Mucosa of stomach (tissue), 1 donor: ENCODE results near the gene LRRC8D.
"Not testable (repeated sequence)": the region's sequence is repeated elsewhere in the genome, so short reads cannot be mapped to it uniquely, and the experiment has no call there.

Experiments
- H3K27me3 ChIP-seq: one replicate; pipeline ENCODE4 v1.7.0; 2013; ENCODE audit warnings: mild to moderate bottlenecking, low read length; ENCODE audit not compliant: control insufficient read depth, insufficient read depth
- H3K36me3 ChIP-seq: one replicate; pipeline ENCODE4 v1.7.0; 2013; ENCODE audit warnings: low read length; ENCODE audit not compliant: control insufficient read depth, insufficient read depth
- H3K4me1 ChIP-seq: one replicate; pipeline ENCODE4 v1.7.0; 2013; ENCODE audit warnings: mild to moderate bottlenecking, low read length; ENCODE audit not compliant: control insufficient read depth, insufficient read depth
- H3K4me3 ChIP-seq: one replicate; pipeline ENCODE4 v1.7.0; 2013; ENCODE audit warnings: low read length
- H3K9ac ChIP-seq: one replicate; pipeline ENCODE4 v1.7.0; 2013; ENCODE audit warnings: mild to moderate bottlenecking, low read length, moderate library complexity
- H3K9me3 ChIP-seq: one replicate; pipeline ENCODE4 v1.7.0; 2013; ENCODE audit warnings: mild to moderate bottlenecking, low read length, moderate library complexity; ENCODE audit not compliant: control insufficient read depth
- donor health status: Pancreatic carcinoma.

The LRRC8D gene

GRCh38 chr1:89795571-89795970 lies 25.3 kb upstream of the LRRC8D start:
- not testable (repeated sequence) for H3K36me3 ChIP-seq, H3K4me1 ChIP-seq, H3K9me3 ChIP-seq, H3K9ac ChIP-seq, H3K4me3 ChIP-seq, H3K27me3 ChIP-seq

- H3K27me3 ChIP-seq, H3K36me3 ChIP-seq: not testable (repeated sequence)
These were observed 23.0 kb upstream of the LRRC8D start for GRCh38 chr1:89797876-89798275.

DNA sequence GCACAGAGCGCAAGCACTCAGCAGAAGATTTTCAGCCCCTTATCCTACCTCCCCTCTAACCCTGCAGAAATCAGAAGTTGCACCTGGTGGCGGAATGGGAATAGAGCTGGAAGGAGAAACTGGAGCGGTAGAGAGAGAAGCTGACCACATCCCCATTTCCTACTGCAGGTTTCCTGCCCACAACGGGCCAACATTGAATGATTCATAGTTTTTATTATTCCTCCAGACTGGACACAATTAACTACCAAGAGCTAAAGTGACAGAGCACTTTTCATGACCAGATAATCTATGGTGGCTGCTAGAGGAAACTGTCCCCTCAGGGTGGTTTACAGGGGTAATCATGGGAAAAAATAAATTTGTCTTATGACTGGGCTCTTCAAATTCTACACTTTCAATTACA lies 21.3 kb upstream of the LRRC8D start:
- Histone ChIP-seq H3K9ac (no peak overlapping the region), H3K9me3 (no peaks in the 10 kb centered on the region), H3K27me3 (no peaks in the 10 kb centered on the region), H3K4me3 (no peak overlapping the region), H3K36me3 (no peaks in the 10 kb centered on the region), H3K4me1 (no peaks in the 10 kb centered on the region)

More at GRCh38 chr1:89797876-89798275, 23.0 kb upstream of the LRRC8D start:
- H3K9me3 ChIP-seq, H3K9ac ChIP-seq, H3K4me1 ChIP-seq, H3K4me3 ChIP-seq: not testable (repeated sequence)

DNA sequence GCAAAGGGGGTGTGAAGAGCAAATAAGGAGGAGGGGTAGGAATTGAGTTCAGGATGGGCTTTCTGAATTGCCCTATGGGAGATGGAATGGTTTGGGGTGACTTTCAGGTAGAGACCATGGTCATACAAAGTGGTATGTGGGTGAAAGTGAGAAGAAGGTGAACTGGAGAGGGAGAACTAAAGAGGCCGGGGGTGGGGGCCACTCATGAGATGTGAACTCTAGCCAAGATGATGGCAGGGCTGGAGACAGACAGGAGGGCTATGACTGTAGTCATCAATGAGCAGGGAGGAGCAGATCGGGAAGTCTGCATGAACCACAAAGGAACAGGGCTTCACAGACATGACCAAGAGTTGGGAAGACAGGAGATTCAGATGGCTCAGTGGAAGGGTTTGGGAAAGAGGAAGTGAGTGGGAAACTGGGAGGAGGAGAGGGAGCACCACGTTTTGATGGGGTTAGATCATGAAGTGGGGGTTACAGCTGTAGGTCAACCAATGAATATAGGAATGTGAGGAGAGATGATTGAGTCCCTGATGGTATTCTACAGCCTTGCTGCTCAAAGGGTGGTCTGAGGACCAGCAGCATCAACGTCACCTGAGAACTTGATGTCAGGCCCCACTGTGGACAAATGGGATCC lies 20.7 kb upstream of the LRRC8D start:
- H3K9ac ChIP-seq: no peak overlapping the region
- H3K36me3 ChIP-seq: no peaks in the 10 kb centered on the region
- no peaks in the 10 kb centered on the region for H3K27me3 ChIP-seq
- no peak overlapping the region for H3K4me3 ChIP-seq
- H3K4me1 ChIP-seq: no peaks in the 10 kb centered on the region
- no peaks in the 10 kb centered on the region for H3K9me3 ChIP-seq

- Histone ChIP-seq H3K4me3 (no peak overlapping the region), H3K36me3 (no peaks in the 10 kb centered on the region), H3K4me1 (no peaks in the 10 kb centered on the region), H3K9ac (no peak overlapping the region), H3K27me3 (no peaks in the 10 kb centered on the region), H3K9me3 (no peaks in the 10 kb centered on the region)
These were observed 20.1 kb upstream of the LRRC8D start for GRCh38 chr1:89800718-89801117.

GRCh38 chr1:89802051-89802450 lies 18.8 kb upstream of the LRRC8D start:
- Histone ChIP-seq H3K4me1 (no peaks in the 10 kb centered on the region), H3K9me3 (no peaks in the 10 kb centered on the region), H3K36me3 (no peaks in the 10 kb centered on the region), H3K4me3 (no peak overlapping the region), H3K27me3 (no peaks in the 10 kb centered on the region), H3K9ac (no peak overlapping the region)

- no peaks in the 10 kb centered on the region for H3K27me3 ChIP-seq
- no peaks in the 10 kb centered on the region for H3K36me3 ChIP-seq
- H3K9ac ChIP-seq: no peak overlapping the region
These were observed 18.0 kb upstream of the LRRC8D start for GRCh38 chr1:89802841-89803240.

DNA sequence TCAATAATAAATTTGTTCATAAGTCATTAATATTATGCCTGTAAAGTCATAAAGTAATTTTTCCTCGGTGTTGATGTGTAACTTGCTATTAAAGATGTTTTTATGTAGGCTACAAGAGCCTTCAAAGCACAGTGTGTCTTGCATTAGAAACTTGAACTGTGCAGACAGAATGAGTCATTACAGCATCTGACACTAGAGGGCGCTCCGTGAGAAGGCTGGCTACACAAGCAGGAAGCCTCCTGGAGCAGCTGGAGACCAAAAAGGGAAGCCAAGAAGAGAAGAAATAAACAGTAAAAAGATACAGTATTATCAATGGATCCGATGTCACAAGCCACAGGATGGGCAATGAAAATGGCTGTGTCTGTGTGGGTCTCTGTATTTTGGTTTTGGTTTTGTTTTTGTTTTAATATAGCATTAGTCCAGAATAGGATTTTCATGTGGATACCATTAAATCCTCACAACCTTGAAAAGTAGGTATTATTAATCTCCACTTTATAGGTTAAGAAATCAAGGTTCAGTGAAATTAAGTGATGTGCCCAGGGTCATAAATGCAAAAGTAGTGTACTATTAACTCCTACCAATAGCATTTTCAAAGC lies 16.1 kb upstream of the LRRC8D start:
- Histone ChIP-seq H3K4me1 (no peaks in the 10 kb centered on the region), H3K27me3 (no peaks in the 10 kb centered on the region), H3K9ac (no peak overlapping the region), H3K9me3 (no peaks in the 10 kb centered on the region), H3K36me3 (no peaks in the 10 kb centered on the region), H3K4me3 (no peak overlapping the region)

More at GRCh38 chr1:89802841-89803240, 18.0 kb upstream of the LRRC8D start:
- H3K4me1 ChIP-seq: no peaks in the 10 kb centered on the region
- H3K4me3 ChIP-seq: no peak overlapping the region
- H3K9me3 ChIP-seq: no peaks in the 10 kb centered on the region

DNA sequence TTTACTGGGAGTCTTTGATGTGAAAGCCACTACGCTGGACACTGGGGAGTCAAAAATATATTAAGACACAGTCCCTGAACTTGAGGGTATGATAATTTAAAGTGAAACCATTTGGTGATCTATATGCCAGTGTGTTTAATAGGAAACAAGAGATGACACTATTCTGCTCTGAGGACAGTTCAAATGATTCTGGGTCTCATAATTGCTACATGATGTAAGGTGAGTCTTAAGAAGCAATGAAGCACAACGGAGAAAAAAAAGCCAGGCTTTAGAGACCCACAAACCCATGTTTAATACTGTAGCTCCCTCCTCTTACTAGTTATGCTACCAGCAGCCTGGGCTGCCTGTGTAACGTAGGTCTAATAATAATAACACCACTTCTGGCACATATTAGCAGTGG lies 14.2 kb upstream of the LRRC8D start:
- Histone ChIP-seq H3K4me1 (no peaks in the 10 kb centered on the region), H3K4me3 (no peak overlapping the region), H3K9me3 (no peaks in the 10 kb centered on the region), H3K27me3 (no peaks in the 10 kb centered on the region), H3K36me3 (no peaks in the 10 kb centered on the region), H3K9ac (no peak overlapping the region)

GRCh38 chr1:89807503-89807902 lies 13.3 kb upstream of the LRRC8D start:
- H3K36me3 ChIP-seq: no peaks in the 10 kb centered on the region
- no peaks in the 10 kb centered on the region for H3K27me3 ChIP-seq
- H3K4me3 ChIP-seq: no peak overlapping the region
- H3K9ac ChIP-seq: no peak overlapping the region
- no peaks in the 10 kb centered on the region for H3K4me1 ChIP-seq
- no peaks in the 10 kb centered on the region for H3K9me3 ChIP-seq

DNA sequence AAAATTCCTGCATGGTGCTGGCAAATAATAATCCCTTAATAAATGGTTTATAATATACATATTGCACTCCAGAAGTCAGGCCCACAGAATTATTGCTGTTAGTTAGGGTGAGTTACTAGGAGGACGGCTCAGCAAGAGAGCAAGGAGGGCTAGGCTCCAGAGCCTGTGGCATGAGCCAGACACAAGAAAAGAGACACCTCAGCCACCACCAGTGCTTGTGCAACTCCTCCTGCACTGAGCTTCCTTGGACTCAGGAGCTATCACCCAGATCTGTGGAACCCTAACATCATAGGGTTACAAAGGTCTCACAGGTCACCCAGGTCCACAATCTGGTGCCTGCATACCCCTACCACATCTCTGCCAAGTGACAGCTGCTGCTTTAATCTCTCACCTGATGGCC lies 12.8 kb upstream of the LRRC8D start:
- Histone ChIP-seq H3K4me1 (no peaks in the 10 kb centered on the region), H3K27me3 (no peaks in the 10 kb centered on the region), H3K9me3 (no peaks in the 10 kb centered on the region), H3K36me3 (no peaks in the 10 kb centered on the region), H3K4me3 (no peak overlapping the region), H3K9ac (no peak overlapping the region)

DNA sequence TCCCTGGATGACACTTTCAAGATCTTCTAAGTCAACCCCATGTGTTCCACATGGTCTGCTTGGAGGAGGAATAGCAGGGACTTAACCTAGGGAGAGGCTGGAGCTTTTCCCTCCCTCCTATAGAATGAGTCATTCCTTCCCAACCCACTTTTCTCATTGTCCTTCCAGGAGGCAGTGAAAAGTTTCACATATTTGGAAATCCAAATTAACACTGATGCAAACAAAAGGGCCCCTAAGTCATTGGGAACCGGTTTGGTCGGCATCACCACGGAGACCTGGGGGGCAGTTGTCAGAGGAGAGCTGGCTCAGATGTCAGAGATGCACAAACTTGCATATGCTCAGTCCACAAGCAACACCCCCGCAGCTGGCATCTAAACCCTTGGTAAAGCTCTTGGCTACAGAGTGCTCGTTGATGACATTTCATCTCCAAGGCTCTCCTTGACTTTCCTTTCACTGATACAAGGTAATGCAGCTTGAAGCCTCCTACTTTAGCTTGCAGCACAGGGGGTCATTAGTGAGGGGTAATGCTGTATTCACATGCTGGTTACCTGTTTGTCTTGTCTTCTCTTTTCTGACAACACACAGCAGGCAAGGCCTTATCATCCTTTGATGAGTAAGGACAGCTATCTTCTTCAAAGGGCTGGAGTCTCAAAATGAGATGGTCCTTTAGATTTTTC lies 12.3 kb upstream of the LRRC8D start:
- Histone ChIP-seq H3K4me1 (no peaks in the 10 kb centered on the region), H3K36me3 (no peaks in the 10 kb centered on the region), H3K9ac (no peak overlapping the region), H3K9me3 (no peaks in the 10 kb centered on the region), H3K4me3 (no peak overlapping the region), H3K27me3 (no peaks in the 10 kb centered on the region)
